ENCODE results near the gene LPAR3.

The LPAR3 gene

DNA sequence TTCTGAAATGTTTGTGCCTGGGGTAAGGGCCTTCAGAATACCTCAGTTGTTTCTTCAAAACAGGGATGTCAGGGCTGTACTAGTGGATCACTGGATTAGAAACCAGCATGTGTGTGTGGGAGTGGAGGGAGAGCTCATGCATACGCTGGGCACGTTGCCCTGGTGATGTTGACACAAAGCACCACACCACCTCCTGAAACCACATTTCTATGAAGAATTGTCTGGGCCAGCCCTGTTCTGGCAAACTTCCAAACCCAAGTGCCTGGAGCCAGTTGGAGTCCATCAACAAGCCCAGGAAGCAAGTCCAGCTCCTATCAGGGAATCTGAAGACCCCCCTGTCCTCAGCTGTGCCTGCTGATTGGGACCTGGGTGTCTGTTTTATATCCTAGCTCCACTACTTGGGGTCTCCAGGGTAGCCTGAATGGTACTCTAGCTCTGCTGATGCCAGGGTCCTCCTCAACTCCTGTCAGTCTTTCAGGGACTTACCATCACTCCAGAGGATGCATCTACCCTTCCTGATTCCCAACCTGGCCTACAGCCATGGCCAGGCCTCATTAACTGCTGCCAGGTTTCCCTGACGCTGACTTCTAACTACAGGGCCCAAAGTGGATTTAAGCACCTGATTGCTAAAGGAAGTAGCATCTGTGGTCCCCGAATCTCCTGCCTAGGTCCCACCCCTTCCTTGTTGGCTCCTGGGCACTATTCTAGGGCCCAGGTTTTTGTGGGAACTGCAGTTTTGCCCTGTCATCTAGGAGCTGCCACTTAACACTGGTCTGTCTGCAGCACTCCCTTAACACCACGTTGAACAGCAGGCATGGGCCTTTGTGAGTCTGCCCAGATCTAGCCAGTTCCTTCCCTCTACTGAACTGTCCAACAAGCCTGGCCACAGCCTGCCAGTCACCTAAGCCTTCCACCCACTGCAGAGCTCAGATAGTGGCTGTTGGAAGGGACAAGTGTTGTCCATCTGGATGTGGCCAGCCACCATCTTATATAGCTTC is 45.5 kb downstream of the LPAR3 start:
- DNase-seq (ENCODE audit: low read depth in 1 of 2, low spot score in 1 of 2), result peak; percentile 10 to 90
- no peak for TF ChIP-seq JUND (IDR thresholded peaks at IDR 0.05; ENCODE audit: low read depth)
- in situ Hi-C loops (cut with HindIII; ENCODE audit: low pct_unique_long_range_greater_than_20kb, low sequenced_read_pairs), result no loop called here

- TF ChIP-seq JUND (IDR thresholded peaks at IDR 0.05; ENCODE audit: low read depth), result no peak
- no peak for DNase-seq (ENCODE audit: low read depth in 1 of 2, low spot score in 1 of 2)
- in situ Hi-C loops (cut with HindIII; ENCODE audit: low pct_unique_long_range_greater_than_20kb, low sequenced_read_pairs), result no loop called here
Measured at GRCh38 chr1:84846387-84846786, 46.6 kb downstream of the LPAR3 start.

- no peak for TF ChIP-seq JUND (IDR thresholded peaks at IDR 0.05; ENCODE audit: low read depth)
- no peak for DNase-seq (ENCODE audit: low read depth in 1 of 2, low spot score in 1 of 2)
- in situ Hi-C loops (cut with HindIII; ENCODE audit: low pct_unique_long_range_greater_than_20kb, low sequenced_read_pairs), result no loop called here
Measured at GRCh38 chr1:84845357-84845756, 47.6 kb downstream of the LPAR3 start.

DNA sequence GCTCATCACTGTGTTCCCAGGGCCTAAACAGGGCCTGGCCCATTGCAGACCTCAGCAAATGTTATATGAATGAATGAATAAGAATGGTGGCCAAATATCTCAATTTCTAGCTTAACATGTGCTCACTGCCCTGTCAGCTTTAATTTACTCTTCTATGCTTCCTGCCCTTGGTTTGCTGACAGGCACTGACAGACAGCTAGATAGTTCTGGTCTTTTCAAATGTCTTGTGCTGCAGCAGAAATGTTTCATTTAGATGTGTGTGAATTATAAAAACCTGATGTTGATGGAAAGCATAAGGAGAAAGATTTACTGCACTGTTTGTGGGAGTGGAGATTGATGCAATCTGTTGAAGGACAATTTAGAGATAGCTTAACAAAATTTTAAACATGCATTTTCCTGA is 48.9 kb downstream of the LPAR3 start:
- no peak for TF ChIP-seq JUND (IDR thresholded peaks at IDR 0.05; ENCODE audit: low read depth)
- in situ Hi-C loops (cut with HindIII; ENCODE audit: low pct_unique_long_range_greater_than_20kb, low sequenced_read_pairs), result no loop called here
- no peak for DNase-seq (ENCODE audit: low read depth in 1 of 2, low spot score in 1 of 2)

GRCh38 chr1:84842748-84843231 is 50.2 kb downstream of the LPAR3 start:
- peak in 1 of 2 experiments; percentile 9 for DNase-seq (ENCODE audit: low read depth in 1 of 2, low spot score in 1 of 2)
- in situ Hi-C loops (cut with HindIII; ENCODE audit: low pct_unique_long_range_greater_than_20kb, low sequenced_read_pairs), result no loop called here
- no peak for TF ChIP-seq JUND (IDR thresholded peaks at IDR 0.05; ENCODE audit: low read depth)

- DNase-seq (ENCODE audit: low read depth in 1 of 2, low spot score in 1 of 2), result no peak
- no peak for TF ChIP-seq JUND (IDR thresholded peaks at IDR 0.05; ENCODE audit: low read depth)
- in situ Hi-C loops (cut with HindIII; ENCODE audit: low pct_unique_long_range_greater_than_20kb, low sequenced_read_pairs), result no loop called here
Measured at GRCh38 chr1:84841971-84842370, 51.0 kb downstream of the LPAR3 start.

DNA sequence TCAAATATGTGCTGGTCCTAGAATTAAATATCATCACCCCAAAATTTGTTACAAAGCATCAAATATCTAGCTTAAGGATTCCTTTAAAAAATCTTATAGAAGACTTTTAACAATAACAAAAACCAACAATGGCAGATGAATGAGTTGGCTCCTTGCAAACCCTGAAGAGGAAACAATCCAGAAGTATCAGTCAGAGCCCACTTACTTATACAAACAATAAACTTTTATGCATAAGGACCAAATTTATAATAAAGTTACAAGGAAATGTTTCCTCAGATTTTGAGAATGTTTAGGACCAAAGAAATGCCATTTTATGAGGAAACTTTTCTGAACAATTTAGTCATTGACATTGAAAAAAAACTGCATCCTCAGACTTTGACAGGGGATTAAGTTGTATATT is 52.7 kb downstream of the LPAR3 start:
- in situ Hi-C loops (cut with HindIII; ENCODE audit: low pct_unique_long_range_greater_than_20kb, low sequenced_read_pairs), result no loop called here
- no peak for TF ChIP-seq JUND (IDR thresholded peaks at IDR 0.05; ENCODE audit: low read depth)

DNA sequence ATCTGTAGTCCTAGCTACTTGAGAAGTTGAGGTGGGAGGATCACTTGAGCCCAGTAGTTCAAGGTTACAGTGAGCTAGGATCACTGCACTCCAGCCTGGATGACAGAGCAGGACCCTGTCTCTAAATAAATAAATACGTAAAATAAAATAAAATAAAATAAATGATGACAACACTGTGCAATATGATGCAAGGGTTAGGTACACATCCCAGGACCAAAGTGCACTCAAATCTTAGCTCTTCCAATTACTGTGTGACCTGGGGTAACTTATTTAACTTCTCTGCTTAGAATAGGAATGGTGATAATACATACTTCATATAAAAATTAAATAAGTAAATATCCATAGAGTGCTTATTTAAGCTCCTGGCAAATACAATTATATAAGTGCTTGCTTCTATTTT is 53.5 kb downstream of the LPAR3 start:
- DNase-seq (ENCODE audit: low read depth in 1 of 2, low spot score in 1 of 2), result no peak
- no peak for TF ChIP-seq JUND (IDR thresholded peaks at IDR 0.05; ENCODE audit: low read depth)
- in situ Hi-C loops (cut with HindIII; ENCODE audit: low pct_unique_long_range_greater_than_20kb, low sequenced_read_pairs), result no loop called here

More for the DNA sequence above, 52.7 kb downstream of the LPAR3 start:
- DNase-seq (ENCODE audit: low read depth in 1 of 2, low spot score in 1 of 2), result no peak

- in situ Hi-C loops (cut with HindIII; ENCODE audit: low pct_unique_long_range_greater_than_20kb, low sequenced_read_pairs), result no loop called here
- DNase-seq (ENCODE audit: low read depth in 1 of 2, low spot score in 1 of 2), result no peak
- no peak for TF ChIP-seq JUND (IDR thresholded peaks at IDR 0.05; ENCODE audit: low read depth)
Measured at GRCh38 chr1:84836145-84836544, 56.9 kb downstream of the LPAR3 start.

DNA sequence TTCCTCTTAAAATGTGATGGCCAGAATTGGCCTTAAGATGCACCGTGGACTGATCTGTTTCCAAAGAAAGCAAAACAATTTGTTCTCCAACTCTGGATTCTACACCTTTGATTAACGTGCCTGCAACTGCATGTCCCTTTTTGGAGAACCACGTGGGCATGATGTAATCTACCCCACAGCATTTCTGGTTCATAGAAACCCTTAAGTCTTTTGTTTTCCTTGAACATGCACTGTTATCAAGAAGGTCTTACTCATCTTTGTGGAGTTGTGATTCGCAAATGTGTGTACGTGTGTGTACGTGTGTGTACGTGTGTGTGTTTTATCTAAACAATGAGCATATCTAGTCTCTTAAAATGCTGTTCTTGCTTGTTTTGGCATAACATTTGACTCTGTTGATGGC is 57.8 kb downstream of the LPAR3 start:
- in situ Hi-C loops (cut with HindIII; ENCODE audit: low pct_unique_long_range_greater_than_20kb, low sequenced_read_pairs), result no loop called here
- peak in 1 of 2 experiments; percentile 7 for DNase-seq (ENCODE audit: low read depth in 1 of 2, low spot score in 1 of 2)

GRCh38 chr1:84834419-84835064 is 58.5 kb downstream of the LPAR3 start:
- in situ Hi-C loops (cut with HindIII; ENCODE audit: low pct_unique_long_range_greater_than_20kb, low sequenced_read_pairs), result no loop called here
- peak; percentile 18 to 76 for DNase-seq (ENCODE audit: low read depth in 1 of 2, low spot score in 1 of 2)
- TF ChIP-seq JUND (IDR thresholded peaks at IDR 0.05; ENCODE audit: low read depth), result peak; percentile 71; the same call in 1 of the 2 replicates

More for the DNA sequence above, 57.8 kb downstream of the LPAR3 start:
- no peak for TF ChIP-seq JUND (IDR thresholded peaks at IDR 0.05; ENCODE audit: low read depth)

DNA sequence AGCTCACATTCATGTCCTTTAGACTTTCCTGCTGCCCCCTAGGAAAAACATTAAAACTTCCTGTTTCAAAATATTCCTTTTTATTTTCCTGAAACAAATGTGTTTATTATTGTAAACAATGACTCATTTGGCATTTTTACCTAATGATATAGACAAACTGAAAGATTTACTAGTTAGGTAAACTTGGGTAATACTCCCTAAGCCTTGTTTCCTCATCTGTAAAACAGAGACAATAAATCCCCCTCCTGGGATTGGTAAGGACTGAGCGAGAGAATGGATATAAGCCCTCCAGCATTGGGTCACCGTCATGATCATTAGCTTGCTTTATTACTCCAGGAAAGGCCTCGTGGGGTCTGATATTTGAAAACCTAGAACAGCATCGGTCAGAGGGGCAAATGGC is 59.8 kb downstream of the LPAR3 start:
- no peak for TF ChIP-seq JUND (IDR thresholded peaks at IDR 0.05; ENCODE audit: low read depth)
- in situ Hi-C loops (cut with HindIII; ENCODE audit: low pct_unique_long_range_greater_than_20kb, low sequenced_read_pairs), result no loop called here
- DNase-seq (ENCODE audit: low read depth in 1 of 2, low spot score in 1 of 2), result no peak

GRCh38 chr1:84830136-84830535 is 62.9 kb downstream of the LPAR3 start:
- no peak for TF ChIP-seq JUND (IDR thresholded peaks at IDR 0.05; ENCODE audit: low read depth)
- peak in 1 of 2 experiments; percentile 4 for DNase-seq (ENCODE audit: low read depth in 1 of 2, low spot score in 1 of 2)
- in situ Hi-C loops (cut with HindIII; ENCODE audit: low pct_unique_long_range_greater_than_20kb, low sequenced_read_pairs), result no loop called here
